IMR-90 (cell line): ENCODE measurements around the gene HOXA2. TPM values are rescaled to one million over a fixed set of nuclear protein-coding genes. Genes with fewer than 3 reads are reported as not detected.

Source experiments
- CTCF ChIP-seq: conservative IDR thresholded peaks from 2 replicates; pipeline ENCODE4 v1.5.1; 2012; ENCODE audit warnings: mild to moderate bottlenecking, low read depth, low read length, improper control_type of control experiment
- MAZ ChIP-seq: IDR thresholded peaks from 2 replicates; pipeline ENCODE4 v1.6.1; 2012; ENCODE audit warnings: low read depth, mild to moderate bottlenecking, low read length, improper control_type of control experiment, moderate library complexity, borderline replicate concordance
- polyA plus RNA-seq, 3 experiments: library from polyadenylated mRNA; depleted of rRNA; stranded (reverse); fragments of >200 nt; gene quantifications; 2 replicates each; pipeline ENCODE4 v1.2.3, GENCODE V29; 2012; ENCODE audit warnings: low replicate concordance in 1 of 3
- total RNA-seq: library from RNA; depleted of rRNA; stranded (reverse); fragments of >200 nt; gene quantifications from 2 replicates; pipeline ENCODE4 v1.2.3, GENCODE V29; 2012

HOXA2 gene
- total and polyA plus RNA-seq, 2 of the 4 experiments (the other 2 are of a cell fraction): 1.6 to 3.9 TPM

GRCh38 chr7:27125986-27126394 lies 23.5 kb upstream of the HOXA2 start (continued):
- TF ChIP-seq CTCF (no peak), MAZ (no peak)
